WTC11 (cell line): ENCODE results near the gene SEMA4D. TPM values are rescaled to one million over a fixed set of nuclear protein-coding genes. Genes with fewer than 3 reads are reported as not detected.
A peak's percentile ranks its signal among the peaks of the same experiment; 100 is the strongest.

ENCODE experiments used
- ATAC-seq: fragments of 200-7000 bp; cut with Tn5 transposase; 2 replicates; pipeline ENCODE4 v1.10.0; 2021; ENCODE audit warnings: mild to moderate bottlenecking, moderate library complexity
- CTCF ChIA-PET: fragments of 300-600 bp; sonication (Branson Sonifier 250); formaldehyde crosslinking; loops from one replicate; lab custom pipeline; 2021; ENCODE audit warnings: antibody characterized with exemption; lab: Charles Lee
- POLR2A ChIA-PET: fragments of 350-600 bp; sonication (Branson Sonifier 250); formaldehyde crosslinking; loops from one replicate; lab custom pipeline; 2021; ENCODE audit warnings: antibody characterized with exemption; lab: Charles Lee
- DNase-seq: peaks from one replicate; pipeline ENCODE4 v3.0.0; 2021; ENCODE audit warnings: low spot score
- H3K27ac Mint-ChIP-seq: 2 replicates; pipeline ENCODE4 v1.8.0; 2021; ENCODE audit warnings: mixed read lengths
- H3K27me3 Mint-ChIP-seq: 2 replicates; pipeline ENCODE4 v1.8.0; 2021; ENCODE audit warnings: low read depth, mild to moderate bottlenecking, moderate library complexity, mixed read lengths
- H3K36me3 Mint-ChIP-seq: 2 replicates; pipeline ENCODE4 v1.8.0; 2021; ENCODE audit warnings: mixed read lengths
- H3K4me1 Mint-ChIP-seq: 2 replicates; pipeline ENCODE4 v1.8.0; 2022; ENCODE audit warnings: mixed read lengths
- H3K4me3 Mint-ChIP-seq: 2 replicates; pipeline ENCODE4 v1.8.0; 2021; ENCODE audit warnings: mild to moderate bottlenecking, moderate library complexity, mixed read lengths
- H3K9me3 Mint-ChIP-seq: 2 replicates; pipeline ENCODE4 v1.8.0; 2021; ENCODE audit warnings: mixed read lengths
- E2F5 ChIP-seq: sonication (generic); formaldehyde crosslinking; IDR thresholded peaks from 2 replicates; pipeline ENCODE4 v1.8.1; 2022; ENCODE audit warnings: mild to moderate bottlenecking, moderate library complexity, missing genetic modification reagents
- ESRRA ChIP-seq: sonication (generic); formaldehyde crosslinking; IDR thresholded peaks from 2 replicates; pipeline ENCODE4 v1.8.1; 2022; ENCODE audit warnings: mild to moderate bottlenecking, missing genetic modification reagents, borderline replicate concordance
- FOXP1 ChIP-seq: sonication (generic); formaldehyde crosslinking; IDR thresholded peaks from 2 replicates; pipeline ENCODE4 v1.8.0; 2022; ENCODE audit warnings: missing genetic modification reagents, mild to moderate bottlenecking, moderate library complexity, borderline replicate concordance
- GABPB1 ChIP-seq: sonication (generic); formaldehyde crosslinking; IDR thresholded peaks from 2 replicates; pipeline ENCODE4 v1.8.1; 2023; ENCODE audit warnings: mild to moderate bottlenecking, missing genetic modification reagents
- HMGA2 ChIP-seq: fragments of 250-450 bp; sonication (Bioruptor Pico); IDR thresholded peaks from 2 replicates; pipeline ENCODE4 v1.4.0; 2021; ENCODE audit warnings: mild to moderate bottlenecking, moderate library complexity
- IRF2 ChIP-seq: sonication (generic); formaldehyde crosslinking; IDR thresholded peaks from 2 replicates; pipeline ENCODE4 v1.8.0; 2022; ENCODE audit warnings: low read depth, missing genetic modification reagents, borderline replicate concordance
- JUN ChIP-seq: sonication (generic); formaldehyde crosslinking; IDR thresholded peaks from 2 replicates; pipeline ENCODE4 v1.8.0; 2023; ENCODE audit warnings: mild to moderate bottlenecking, missing genetic modification reagents
- SMAD3 ChIP-seq: sonication (generic); formaldehyde crosslinking; IDR thresholded peaks from 2 replicates; pipeline ENCODE4 v1.8.0; 2022; ENCODE audit warnings: missing genetic modification reagents, mild to moderate bottlenecking, borderline replicate concordance
- STAT6 ChIP-seq: sonication (generic); formaldehyde crosslinking; conservative IDR thresholded peaks from 2 replicates; pipeline ENCODE4 v1.8.1; 2023; ENCODE audit warnings: mild to moderate bottlenecking, low read depth, missing genetic modification reagents, moderate library complexity
- USF1 ChIP-seq: sonication (generic); formaldehyde crosslinking; IDR thresholded peaks from 2 replicates; pipeline ENCODE4 v1.8.0; 2022; ENCODE audit warnings: mild to moderate bottlenecking, missing genetic modification reagents
- ZNF138 ChIP-seq: sonication (generic); formaldehyde crosslinking; conservative IDR thresholded peaks from 2 replicates; pipeline ENCODE4 v1.8.1; 2022; ENCODE audit warnings: mild to moderate bottlenecking, moderate library complexity, missing genetic modification reagents
- ZNF232 ChIP-seq: sonication (generic); formaldehyde crosslinking; IDR thresholded peaks from 2 replicates; pipeline ENCODE4 v1.8.0; 2022; ENCODE audit warnings: mild to moderate bottlenecking, missing genetic modification reagents
- ZNF317 ChIP-seq: sonication (generic); formaldehyde crosslinking; IDR thresholded peaks from 2 replicates; pipeline ENCODE4 v1.8.1; 2023; ENCODE audit warnings: low read depth, mild to moderate bottlenecking, moderate library complexity, missing genetic modification reagents, borderline replicate concordance
- ZNF396 ChIP-seq: fragments of 250-450 bp; sonication (Bioruptor Pico); IDR thresholded peaks from 2 replicates; pipeline ENCODE4 v1.8.0; 2021; ENCODE audit warnings: mild to moderate bottlenecking, moderate library complexity, borderline replicate concordance
- ZNF671 ChIP-seq: fragments of 250-450 bp; sonication (Bioruptor Pico); IDR thresholded peaks from 2 replicates; pipeline ENCODE4 v1.8.0; 2021; ENCODE audit warnings: mild to moderate bottlenecking
- total RNA-seq: library from RNA; stranded (reverse); gene quantifications from 3 replicates; pipeline ENCODE4 v1.2.3, GENCODE V29; 2021
- TF ChIP-seq, protein P1 (sequence below): sonication (generic); formaldehyde crosslinking; IDR thresholded peaks from 2 replicates; pipeline ENCODE4 v1.8.1; 2022; ENCODE audit warnings: missing genetic modification reagents, borderline replicate concordance
- TF ChIP-seq, protein P2 (sequence below): sonication (generic); formaldehyde crosslinking; conservative IDR thresholded peaks from 2 replicates; pipeline ENCODE4 v1.8.1; 2022; ENCODE audit warnings: mild to moderate bottlenecking, missing genetic modification reagents
- TF ChIP-seq, protein P3 (sequence below): sonication (generic); formaldehyde crosslinking; IDR thresholded peaks from 2 replicates; pipeline ENCODE4 v1.8.0; 2022; ENCODE audit warnings: missing genetic modification reagents
- TF ChIP-seq, protein P4 (sequence below): sonication (generic); formaldehyde crosslinking; IDR thresholded peaks from 2 replicates; pipeline ENCODE4 v1.8.0; 2023; ENCODE audit warnings: missing genetic modification reagents, mild to moderate bottlenecking, borderline replicate concordance

SEMA4D gene
- total RNA-seq, 1 experiment from 2014 or later, result 67.8 TPM

DNA sequence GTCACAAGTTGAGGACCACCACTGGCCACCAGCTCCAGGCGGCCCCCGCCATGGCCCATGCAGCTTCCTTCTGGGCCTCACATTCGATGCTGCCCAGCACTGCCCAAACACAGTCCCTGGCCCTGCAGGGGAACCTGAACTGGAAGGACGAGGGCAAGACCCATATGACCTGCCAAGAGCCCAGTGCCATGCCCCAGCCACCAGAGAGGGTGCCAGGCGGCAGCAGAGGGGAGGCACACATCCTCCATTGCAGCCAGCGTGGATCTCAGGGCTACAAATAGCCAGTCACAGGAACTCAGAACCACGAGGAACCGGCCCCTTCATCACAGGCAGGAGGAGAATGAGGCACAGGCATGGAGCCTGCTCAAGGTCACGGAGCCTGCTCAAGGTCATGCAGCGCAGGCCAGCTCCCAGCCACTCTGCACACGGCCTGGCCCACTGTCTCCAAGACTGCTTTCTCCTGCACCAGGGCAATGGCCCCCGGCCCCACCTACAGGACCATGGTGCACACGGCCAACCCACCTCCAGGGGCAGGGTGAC is 69.6 kb downstream of the SEMA4D start:
- POLR2A ChIA-PET, result no interaction called here
- peaks cover 7% of the 10 kb centered on the region; the same call in 1 of the 2 replicates for H3K36me3 Mint-ChIP-seq
- TF ChIP-seq ESRRA (peak; percentile 77; the same call in 1 of the 2 replicates), FOXP1 (CRISPR knock-in tag) (peak; percentile 36; the same call in 1 of the 2 replicates), USF1 (no peak)
- TF ChIP-seq, protein P1, sequence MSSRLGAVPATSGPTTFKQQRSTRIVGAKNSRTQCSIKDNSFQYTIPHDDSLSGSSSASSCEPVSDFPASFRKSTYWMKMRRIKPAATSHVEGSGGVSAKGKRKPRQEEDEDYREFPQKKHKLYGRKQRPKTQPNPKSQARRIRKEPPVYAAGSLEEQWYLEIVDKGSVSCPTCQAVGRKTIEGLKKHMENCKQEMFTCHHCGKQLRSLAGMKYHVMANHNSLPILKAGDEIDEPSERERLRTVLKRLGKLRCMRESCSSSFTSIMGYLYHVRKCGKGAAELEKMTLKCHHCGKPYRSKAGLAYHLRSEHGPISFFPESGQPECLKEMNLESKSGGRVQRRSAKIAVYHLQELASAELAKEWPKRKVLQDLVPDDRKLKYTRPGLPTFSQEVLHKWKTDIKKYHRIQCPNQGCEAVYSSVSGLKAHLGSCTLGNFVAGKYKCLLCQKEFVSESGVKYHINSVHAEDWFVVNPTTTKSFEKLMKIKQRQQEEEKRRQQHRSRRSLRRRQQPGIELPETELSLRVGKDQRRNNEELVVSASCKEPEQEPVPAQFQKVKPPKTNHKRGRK, result no peak
- H3K27me3 Mint-ChIP-seq, result no peaks in the 10 kb centered on the region
- DNase-seq (no peak), ATAC-seq (no peak)
- CTCF ChIA-PET, result interaction anchor here (0.7 to 6.0 kb wide), 15 partner anchors 12 to 164 kb away, joined by 3 to 135 read pairs (median 11); partner anchors contain the start of gene SECISBP2
- peaks cover 49% of the 10 kb centered on the region for H3K4me1 Mint-ChIP-seq
- H3K27ac Mint-ChIP-seq, result peak overlapping the region; percentile 65; the same call in 1 of the 2 replicates
- H3K9me3 Mint-ChIP-seq, result peaks cover 9% of the 10 kb centered on the region
- H3K4me3 Mint-ChIP-seq, result no peak overlapping the region

GRCh38 chr9:89427621-89428221 is 70.2 kb downstream of the SEMA4D start:
- Mint-ChIP-seq H3K4me1 (peaks cover 44% of the 10 kb centered on the region), H3K4me3 (no peak overlapping the region), H3K27ac (no peak overlapping the region), H3K36me3 (peaks cover 7% of the 10 kb centered on the region; the same call in 1 of the 2 replicates), H3K9me3 (peaks cover 9% of the 10 kb centered on the region), H3K27me3 (no peaks in the 10 kb centered on the region)
- ATAC-seq, result no peak
- POLR2A ChIA-PET, result no interaction called here
- no peak for DNase-seq
- CTCF ChIA-PET, result interaction anchor here (0.7 to 6.0 kb wide), 3 partner anchors 17 to 122 kb away, joined by 3 to 135 read pairs (median 3); no protein-coding TSS in a partner anchor
- TF ChIP-seq, protein P2, sequence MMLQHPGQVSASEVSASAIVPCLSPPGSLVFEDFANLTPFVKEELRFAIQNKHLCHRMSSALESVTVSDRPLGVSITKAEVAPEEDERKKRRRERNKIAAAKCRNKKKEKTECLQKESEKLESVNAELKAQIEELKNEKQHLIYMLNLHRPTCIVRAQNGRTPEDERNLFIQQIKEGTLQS (CRISPR knock-in tag), result no peak
- TF ChIP-seq IRF2 (CRISPR knock-in tag) (no peak), ZNF317 (no peak), JUN (CRISPR knock-in tag) (no peak), ZNF671 (CRISPR knock-in tag) (no peak), STAT6 (CRISPR knock-in tag) (no peak), ZNF232 (CRISPR knock-in tag) (no peak), GABPB1 (no peak), FOXP1 (CRISPR knock-in tag) (no peak), HMGA2 (CRISPR knock-in tag) (no peak), SMAD3 (CRISPR knock-in tag) (no peak), E2F5 (no peak), ZNF138 (CRISPR knock-in tag) (no peak), ZNF396 (no peak)
- TF ChIP-seq, protein P3, sequence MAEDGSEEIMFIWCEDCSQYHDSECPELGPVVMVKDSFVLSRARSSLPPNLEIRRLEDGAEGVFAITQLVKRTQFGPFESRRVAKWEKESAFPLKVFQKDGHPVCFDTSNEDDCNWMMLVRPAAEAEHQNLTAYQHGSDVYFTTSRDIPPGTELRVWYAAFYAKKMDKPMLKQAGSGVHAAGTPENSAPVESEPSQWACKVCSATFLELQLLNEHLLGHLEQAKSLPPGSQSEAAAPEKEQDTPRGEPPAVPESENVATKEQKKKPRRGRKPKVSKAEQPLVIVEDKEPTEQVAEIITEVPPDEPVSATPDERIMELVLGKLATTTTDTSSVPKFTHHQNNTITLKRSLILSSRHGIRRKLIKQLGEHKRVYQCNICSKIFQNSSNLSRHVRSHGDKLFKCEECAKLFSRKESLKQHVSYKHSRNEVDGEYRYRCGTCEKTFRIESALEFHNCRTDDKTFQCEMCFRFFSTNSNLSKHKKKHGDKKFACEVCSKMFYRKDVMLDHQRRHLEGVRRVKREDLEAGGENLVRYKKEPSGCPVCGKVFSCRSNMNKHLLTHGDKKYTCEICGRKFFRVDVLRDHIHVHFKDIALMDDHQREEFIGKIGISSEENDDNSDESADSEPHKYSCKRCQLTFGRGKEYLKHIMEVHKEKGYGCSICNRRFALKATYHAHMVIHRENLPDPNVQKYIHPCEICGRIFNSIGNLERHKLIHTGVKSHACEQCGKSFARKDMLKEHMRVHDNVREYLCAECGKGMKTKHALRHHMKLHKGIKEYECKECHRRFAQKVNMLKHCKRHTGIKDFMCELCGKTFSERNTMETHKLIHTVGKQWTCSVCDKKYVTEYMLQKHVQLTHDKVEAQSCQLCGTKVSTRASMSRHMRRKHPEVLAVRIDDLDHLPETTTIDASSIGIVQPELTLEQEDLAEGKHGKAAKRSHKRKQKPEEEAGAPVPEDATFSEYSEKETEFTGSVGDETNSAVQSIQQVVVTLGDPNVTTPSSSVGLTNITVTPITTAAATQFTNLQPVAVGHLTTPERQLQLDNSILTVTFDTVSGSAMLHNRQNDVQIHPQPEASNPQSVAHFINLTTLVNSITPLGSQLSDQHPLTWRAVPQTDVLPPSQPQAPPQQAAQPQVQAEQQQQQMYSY, result no peak
- TF ChIP-seq, protein P4, sequence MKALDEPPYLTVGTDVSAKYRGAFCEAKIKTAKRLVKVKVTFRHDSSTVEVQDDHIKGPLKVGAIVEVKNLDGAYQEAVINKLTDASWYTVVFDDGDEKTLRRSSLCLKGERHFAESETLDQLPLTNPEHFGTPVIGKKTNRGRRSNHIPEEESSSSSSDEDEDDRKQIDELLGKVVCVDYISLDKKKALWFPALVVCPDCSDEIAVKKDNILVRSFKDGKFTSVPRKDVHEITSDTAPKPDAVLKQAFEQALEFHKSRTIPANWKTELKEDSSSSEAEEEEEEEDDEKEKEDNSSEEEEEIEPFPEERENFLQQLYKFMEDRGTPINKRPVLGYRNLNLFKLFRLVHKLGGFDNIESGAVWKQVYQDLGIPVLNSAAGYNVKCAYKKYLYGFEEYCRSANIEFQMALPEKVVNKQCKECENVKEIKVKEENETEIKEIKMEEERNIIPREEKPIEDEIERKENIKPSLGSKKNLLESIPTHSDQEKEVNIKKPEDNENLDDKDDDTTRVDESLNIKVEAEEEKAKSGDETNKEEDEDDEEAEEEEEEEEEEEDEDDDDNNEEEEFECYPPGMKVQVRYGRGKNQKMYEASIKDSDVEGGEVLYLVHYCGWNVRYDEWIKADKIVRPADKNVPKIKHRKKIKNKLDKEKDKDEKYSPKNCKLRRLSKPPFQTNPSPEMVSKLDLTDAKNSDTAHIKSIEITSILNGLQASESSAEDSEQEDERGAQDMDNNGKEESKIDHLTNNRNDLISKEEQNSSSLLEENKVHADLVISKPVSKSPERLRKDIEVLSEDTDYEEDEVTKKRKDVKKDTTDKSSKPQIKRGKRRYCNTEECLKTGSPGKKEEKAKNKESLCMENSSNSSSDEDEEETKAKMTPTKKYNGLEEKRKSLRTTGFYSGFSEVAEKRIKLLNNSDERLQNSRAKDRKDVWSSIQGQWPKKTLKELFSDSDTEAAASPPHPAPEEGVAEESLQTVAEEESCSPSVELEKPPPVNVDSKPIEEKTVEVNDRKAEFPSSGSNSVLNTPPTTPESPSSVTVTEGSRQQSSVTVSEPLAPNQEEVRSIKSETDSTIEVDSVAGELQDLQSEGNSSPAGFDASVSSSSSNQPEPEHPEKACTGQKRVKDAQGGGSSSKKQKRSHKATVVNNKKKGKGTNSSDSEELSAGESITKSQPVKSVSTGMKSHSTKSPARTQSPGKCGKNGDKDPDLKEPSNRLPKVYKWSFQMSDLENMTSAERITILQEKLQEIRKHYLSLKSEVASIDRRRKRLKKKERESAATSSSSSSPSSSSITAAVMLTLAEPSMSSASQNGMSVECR (CRISPR knock-in tag), result no peak
